ENCODE data around the gene TNRC6A. TPM values are rescaled to one million over a fixed set of nuclear protein-coding genes. Genes with fewer than 3 reads are reported as not detected.

The TNRC6A gene
- total RNA-seq, 1 experiment from 2014 or later: 84.8 TPM

DNA sequence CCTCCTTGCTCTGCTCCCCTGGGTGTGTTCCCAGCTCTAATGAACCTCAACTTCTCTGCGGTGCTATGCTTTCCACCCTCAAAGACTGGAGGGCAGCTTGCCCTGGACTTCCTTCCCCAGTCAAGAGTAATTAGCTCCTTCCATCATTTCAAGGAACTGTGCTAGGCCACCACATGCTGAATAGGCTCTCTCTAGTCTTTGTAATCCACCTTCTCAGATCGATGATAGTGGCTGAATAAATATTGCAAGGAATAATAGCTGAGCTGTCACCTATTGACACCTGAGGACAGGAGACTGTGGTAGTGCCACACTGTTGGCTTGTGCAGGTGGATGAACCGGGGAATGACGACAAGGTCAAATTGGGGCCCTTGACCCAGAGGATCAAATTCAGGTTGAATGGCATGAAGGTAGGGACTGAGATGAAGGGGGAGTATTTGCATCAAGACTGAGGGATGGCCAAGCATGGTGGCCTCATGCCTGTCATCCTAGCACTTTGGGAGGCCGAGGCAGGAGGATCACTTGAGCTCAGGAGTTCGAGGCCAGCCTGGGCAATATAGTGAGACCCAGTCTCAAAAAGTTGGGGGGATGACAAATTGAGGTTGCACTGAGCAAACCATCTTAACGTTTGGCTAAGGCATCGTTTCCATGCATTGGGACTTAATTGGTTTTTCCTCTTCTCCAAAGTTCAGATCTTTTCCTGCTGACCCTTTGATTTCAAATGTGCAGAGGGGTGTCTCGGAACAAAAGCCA lies 97.5 kb downstream of the TNRC6A start:
- Histone ChIP-seq H2AFZ (no peak overlapping the region), H3K4me2 (no peak overlapping the region), H3K27ac (no peak overlapping the region), H3K27me3 (ENCODE audit: insufficient read depth, low read depth) (no peaks in the 10 kb centered on the region), H3K9me3 (ENCODE audit: insufficient read depth, low read depth) (no peaks in the 10 kb centered on the region), H3K36me3 (ENCODE audit: low read depth) (peaks cover 14% of the 10 kb centered on the region), H3K4me1 (replicated peaks; ENCODE audit: insufficient read depth) (no peaks in the 10 kb centered on the region), H3F3A (ENCODE audit: insufficient read depth, low read depth) (peaks cover 10% of the 10 kb centered on the region), H3K9me2 (ENCODE audit: insufficient read depth) (no peaks in the 10 kb centered on the region), H3K4me3 (no peak overlapping the region), H3K79me2 (ENCODE audit: low read depth) (no peaks in the 10 kb centered on the region), H4K20me1 (ENCODE audit: insufficient read depth) (peaks cover 6% of the 10 kb centered on the region; the same call in 1 of the 2 replicates)
- intact Hi-C loops (cut with micrococcal nuclease; ENCODE audit: unreplicated experiment): no loop called here
- POLR2A ChIA-PET (ENCODE audit: unreplicated experiment): no interaction called here
- no peak for DNase-seq
- CTCF ChIA-PET: no interaction called here
- no peak for TF ChIP-seq CTCF (conservative IDR thresholded peaks at IDR 0.05)
- no peak for TF ChIP-seq EZH2 (IDR thresholded peaks at IDR 0.05; ENCODE audit: low read depth)
- BruUV-seq (replicated peaks): no TSS peak

DNA sequence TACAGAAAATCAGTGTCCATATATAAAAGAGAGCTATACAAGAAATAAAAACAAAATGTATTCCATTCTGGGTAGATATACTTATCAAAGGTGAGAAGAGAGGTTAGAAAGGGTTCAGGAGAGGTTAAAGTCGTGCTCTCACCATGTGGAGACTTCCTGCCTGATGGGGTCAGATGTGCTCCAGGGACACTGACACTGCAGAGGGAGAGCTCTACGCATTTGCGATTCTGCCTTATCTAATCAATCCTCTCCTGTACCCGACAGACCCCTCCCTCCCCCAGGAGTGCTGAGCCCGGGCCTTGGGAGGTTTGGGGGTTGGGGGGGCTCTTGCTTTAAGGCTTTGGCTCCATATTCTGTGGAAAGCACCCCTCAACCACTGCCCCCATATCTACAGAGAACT lies 99.7 kb downstream of the TNRC6A start:
- CTCF ChIA-PET: interaction anchor here (0.6 kb wide), 1 partner anchor 296 kb away, joined by 3 read pairs; no protein-coding TSS in a partner anchor
- Histone ChIP-seq H3K4me2 (no peak overlapping the region), H3K79me2 (ENCODE audit: low read depth) (no peaks in the 10 kb centered on the region), H3K27ac (no peak overlapping the region), H3F3A (ENCODE audit: insufficient read depth, low read depth) (peaks cover 16% of the 10 kb centered on the region), H2AFZ (no peak overlapping the region), H3K36me3 (ENCODE audit: low read depth) (peaks cover 11% of the 10 kb centered on the region), H4K20me1 (ENCODE audit: insufficient read depth) (peaks cover 6% of the 10 kb centered on the region; the same call in 1 of the 2 replicates), H3K9me2 (ENCODE audit: insufficient read depth) (no peaks in the 10 kb centered on the region), H3K4me3 (no peak overlapping the region), H3K9me3 (ENCODE audit: insufficient read depth, low read depth) (no peaks in the 10 kb centered on the region), H3K4me1 (replicated peaks; ENCODE audit: insufficient read depth) (no peaks in the 10 kb centered on the region), H3K27me3 (ENCODE audit: insufficient read depth, low read depth) (no peaks in the 10 kb centered on the region)
- POLR2A ChIA-PET (ENCODE audit: unreplicated experiment): no interaction called here
- no TSS peak for BruUV-seq (replicated peaks)
- TF ChIP-seq CTCF (conservative IDR thresholded peaks at IDR 0.05) (no peak), EZH2 (IDR thresholded peaks at IDR 0.05; ENCODE audit: low read depth) (no peak)
- intact Hi-C loops (cut with micrococcal nuclease; ENCODE audit: unreplicated experiment): no loop called here
- no peak for DNase-seq

DNA sequence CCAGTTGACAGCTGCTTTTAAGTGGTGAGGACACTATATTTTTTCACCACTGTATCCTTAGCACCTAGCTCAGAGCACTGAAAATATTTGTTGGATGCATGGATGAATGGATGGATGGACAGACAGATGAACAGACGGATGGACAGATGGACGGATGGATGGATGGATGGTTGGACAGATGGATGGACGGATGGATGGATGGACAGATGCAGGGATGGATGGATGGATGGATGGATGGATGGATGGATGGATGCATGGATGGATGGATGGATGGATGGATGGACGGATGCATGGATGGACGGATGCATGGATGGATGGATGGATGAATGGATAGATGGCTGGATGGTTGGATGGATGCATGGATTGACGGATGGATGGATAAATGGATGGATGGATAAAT lies 103.9 kb downstream of the TNRC6A start:
- Histone ChIP-seq H3K79me2 (ENCODE audit: low read depth) (no peaks in the 10 kb centered on the region), H3K4me2 (no peak overlapping the region), H3K4me1 (replicated peaks; ENCODE audit: insufficient read depth) (peaks cover 2% of the 10 kb centered on the region), H3K9me3 (ENCODE audit: insufficient read depth, low read depth) (no peaks in the 10 kb centered on the region), H3K4me3 (no peak overlapping the region), H3K36me3 (ENCODE audit: low read depth) (no peaks in the 10 kb centered on the region), H3K27me3 (ENCODE audit: insufficient read depth, low read depth) (no peaks in the 10 kb centered on the region), H4K20me1 (ENCODE audit: insufficient read depth) (no peaks in the 10 kb centered on the region), H3K27ac (no peak overlapping the region), H3F3A (ENCODE audit: insufficient read depth, low read depth) (peaks cover 9% of the 10 kb centered on the region; the same call in 1 of the 2 replicates), H3K9me2 (ENCODE audit: insufficient read depth) (no peaks in the 10 kb centered on the region), H2AFZ (no peak overlapping the region)
- DNase-seq: no peak
- intact Hi-C loops (cut with micrococcal nuclease; ENCODE audit: unreplicated experiment): loop anchor here (10.0 kb wide), 2 partner anchors 71 to 391 kb away; no protein-coding TSS in a partner anchor
- CTCF ChIA-PET: no interaction called here
- BruUV-seq (replicated peaks): no TSS peak
- POLR2A ChIA-PET (ENCODE audit: unreplicated experiment): no interaction called here
- TF ChIP-seq CTCF (conservative IDR thresholded peaks at IDR 0.05): no peak
- no peak for TF ChIP-seq EZH2 (IDR thresholded peaks at IDR 0.05; ENCODE audit: low read depth)
